HG02973 (cell line): ENCODE results near the gene JAKMIP1.

Experiments used
- ATAC-seq: cut with Tn5 transposase; IDR thresholded peaks from one replicate; pipeline ENCODE4 v1.9.1; 2021; ENCODE audit warnings: moderate library complexity; ENCODE audit not compliant: unreplicated experiment

The JAKMIP1 gene

GRCh38 chr4:6204871-6205566 lies 4.7 kb upstream of the JAKMIP1 start:
- ATAC-seq, result no peak

GRCh38 chr4:6204098-6204497 lies 3.7 kb upstream of the JAKMIP1 start:
- ATAC-seq, result no peak

- ATAC-seq, result no peak
Measured at GRCh38 chr4:6201580-6202091, 1.3 kb upstream of the JAKMIP1 start.

- ATAC-seq, result no peak
Measured at GRCh38 chr4:6200922-6201362, 593 bp upstream of the JAKMIP1 start.

GRCh38 chr4:6199422-6199921 lies 877 bp downstream of the JAKMIP1 start:
- no peak for ATAC-seq

- no peak for ATAC-seq
Measured at GRCh38 chr4:6198768-6199421, 1.5 kb downstream of the JAKMIP1 start.

- no peak for ATAC-seq
Measured at GRCh38 chr4:6198278-6198677, 2.1 kb downstream of the JAKMIP1 start.

GRCh38 chr4:6197433-6198174 lies 2.7 kb downstream of the JAKMIP1 start:
- ATAC-seq, result no peak

- no peak for ATAC-seq
Measured at GRCh38 chr4:6196871-6197270, 3.5 kb downstream of the JAKMIP1 start.

GRCh38 chr4:6196324-6196723 lies 4.0 kb downstream of the JAKMIP1 start:
- ATAC-seq, result no peak

- ATAC-seq, result no peak
Measured at GRCh38 chr4:6195602-6196319, 4.6 kb downstream of the JAKMIP1 start.

- no peak for ATAC-seq
Measured at GRCh38 chr4:6194458-6195195, 5.7 kb downstream of the JAKMIP1 start.

- ATAC-seq, result no peak
Measured at GRCh38 chr4:6193399-6193798, 7.0 kb downstream of the JAKMIP1 start.

- no peak for ATAC-seq
Measured at GRCh38 chr4:6192245-6192644, 8.1 kb downstream of the JAKMIP1 start.

GRCh38 chr4:6191448-6192130 lies 8.8 kb downstream of the JAKMIP1 start:
- no peak for ATAC-seq

GRCh38 chr4:6190486-6190885 lies 9.9 kb downstream of the JAKMIP1 start:
- no peak for ATAC-seq

- ATAC-seq, result no peak
Measured at GRCh38 chr4:6189511-6189910, 10.8 kb downstream of the JAKMIP1 start.

GRCh38 chr4:6188687-6189305 lies 11.6 kb downstream of the JAKMIP1 start:
- no peak for ATAC-seq

- ATAC-seq, result no peak
Measured at GRCh38 chr4:6184169-6184568, 16.2 kb downstream of the JAKMIP1 start.
